Measurements from ENCODE around the gene CUEDC1. TPM values are rescaled to one million over a fixed set of nuclear protein-coding genes. Genes with fewer than 3 reads are reported as not detected.

CUEDC1 gene
- total RNA-seq, 1 donor from 2014 or later: 24.8 TPM

DNA sequence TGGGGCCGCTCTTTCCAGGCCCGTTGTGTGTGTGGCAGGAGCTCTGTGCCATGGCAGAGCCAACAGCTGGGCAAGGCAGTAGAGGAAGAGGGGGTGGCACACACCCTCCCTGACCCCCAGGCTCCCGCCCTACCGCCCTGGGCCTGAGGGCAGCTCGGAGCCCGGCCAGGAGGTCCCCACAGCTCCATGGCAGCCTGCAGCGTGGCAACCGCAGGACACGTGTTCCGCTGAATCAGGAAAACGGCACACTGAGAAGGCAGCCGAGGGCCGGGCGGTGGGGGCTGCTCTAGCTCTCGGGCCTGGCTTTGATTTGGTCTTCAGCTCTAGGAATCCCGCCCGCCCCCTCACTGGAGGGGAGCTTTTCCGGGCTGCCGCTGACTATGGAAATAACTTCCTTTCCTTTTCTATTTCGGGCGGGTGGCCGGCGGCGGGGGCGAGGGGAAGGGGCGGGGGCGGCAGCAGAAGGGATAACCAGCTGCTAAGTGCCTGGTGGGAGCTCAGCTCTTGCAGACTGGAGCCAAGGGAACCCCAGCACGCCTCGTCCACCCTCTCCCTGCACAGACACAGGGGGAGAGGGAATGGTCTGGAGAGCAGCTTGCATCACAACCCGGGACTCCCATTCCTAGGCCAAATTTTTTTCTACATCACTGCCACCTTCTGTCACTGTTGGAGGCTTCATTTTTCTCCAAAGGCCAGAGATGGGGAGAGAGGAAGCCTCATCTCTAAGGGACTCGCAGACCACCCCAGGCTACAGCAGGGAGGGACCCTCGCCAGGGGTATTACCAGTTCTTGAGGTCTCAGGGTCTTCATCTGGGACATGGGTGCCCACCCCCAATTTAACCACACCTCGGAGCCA lies 80.5 kb downstream of the CUEDC1 start:
- peak; percentile 98 for DNase-seq

GRCh38 chr17:57874058-57874419 lies 81.2 kb downstream of the CUEDC1 start:
- no peak for DNase-seq

DNA sequence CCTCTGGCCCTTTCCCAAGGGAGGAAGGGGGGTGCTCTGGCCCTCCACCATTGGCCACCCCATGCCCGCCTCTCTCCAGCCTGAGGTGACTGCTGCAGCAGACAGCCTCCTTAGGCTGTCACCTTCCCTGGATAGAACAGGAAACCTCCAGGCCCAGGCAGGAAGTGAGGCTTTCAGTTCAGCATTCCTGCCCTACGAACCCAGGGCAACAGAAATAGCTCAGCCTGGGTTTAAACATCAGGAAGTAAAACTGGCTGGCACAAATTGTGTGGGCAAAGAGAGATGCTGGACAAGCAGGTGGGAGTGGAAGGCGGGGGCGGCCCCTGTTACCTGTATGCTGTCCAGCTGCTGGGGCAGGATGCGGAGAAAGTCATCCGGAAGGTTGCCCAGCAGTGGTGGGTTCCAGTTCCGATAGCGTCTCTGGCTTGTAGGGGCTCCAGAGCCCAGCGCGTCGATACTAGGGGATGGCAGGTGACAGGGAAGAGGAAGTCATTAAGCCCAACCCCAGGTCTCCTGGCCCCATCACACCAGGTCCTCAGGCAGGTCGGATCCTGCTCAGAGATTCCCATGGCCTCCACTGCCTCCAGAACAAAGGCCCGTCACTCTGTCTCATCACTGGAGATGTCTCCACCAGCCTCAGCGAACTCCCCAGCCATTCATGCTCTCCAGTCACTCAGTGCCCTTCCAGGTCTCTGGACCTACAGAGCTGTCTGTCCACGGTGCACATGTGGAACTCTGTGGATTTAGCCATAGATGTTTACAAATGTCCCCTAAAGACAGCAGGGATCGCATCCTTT lies 81.8 kb downstream of the CUEDC1 start:
- DNase-seq: no peak

GRCh38 chr17:57872536-57872935 lies 82.7 kb downstream of the CUEDC1 start:
- no peak for DNase-seq

- DNase-seq: no peak
Observed at GRCh38 chr17:57871863-57872262, 83.3 kb downstream of the CUEDC1 start.

DNA sequence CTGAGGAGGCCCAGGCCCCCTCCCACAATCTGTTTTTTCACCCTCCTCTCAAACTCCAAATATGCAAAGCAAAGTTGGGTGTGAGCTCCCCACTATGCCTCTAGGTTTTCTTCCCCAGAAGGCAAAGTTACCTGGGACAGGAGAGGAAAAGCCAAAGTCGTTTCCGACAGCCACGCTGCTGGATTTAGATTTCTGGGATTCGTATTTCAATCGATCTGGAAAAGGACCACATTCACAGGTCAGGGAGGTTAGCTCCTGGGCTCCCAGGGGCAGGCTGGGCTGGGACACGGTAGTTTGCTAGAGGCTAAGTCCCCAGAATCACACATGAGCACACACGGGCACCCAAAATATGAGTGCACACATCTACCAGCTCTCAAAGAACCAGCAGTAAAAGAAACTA lies 84.1 kb downstream of the CUEDC1 start:
- DNase-seq: no peak

DNA sequence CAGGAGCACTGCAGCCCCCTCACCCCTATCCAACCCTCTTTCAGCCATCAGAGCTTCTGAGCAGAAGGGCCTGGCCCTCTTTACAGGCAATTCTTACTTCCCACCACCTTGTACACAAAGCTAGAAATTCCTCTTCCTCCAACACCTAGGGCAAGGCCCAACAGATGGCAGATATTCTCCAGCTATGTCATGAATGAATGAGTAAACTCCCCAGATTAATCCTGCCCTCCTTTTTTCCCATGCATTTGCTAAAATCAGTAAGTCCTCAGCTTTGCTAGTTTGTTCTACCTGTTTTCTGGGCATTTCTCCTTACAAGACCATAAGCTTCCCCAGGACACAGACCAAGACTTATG lies 85.0 kb downstream of the CUEDC1 start:
- no peak for DNase-seq

GRCh38 chr17:57869617-57870282 lies 85.5 kb downstream of the CUEDC1 start:
- DNase-seq: no peak

- no peak for DNase-seq
Observed at GRCh38 chr17:57868910-57869616, 86.1 kb downstream of the CUEDC1 start.

DNA sequence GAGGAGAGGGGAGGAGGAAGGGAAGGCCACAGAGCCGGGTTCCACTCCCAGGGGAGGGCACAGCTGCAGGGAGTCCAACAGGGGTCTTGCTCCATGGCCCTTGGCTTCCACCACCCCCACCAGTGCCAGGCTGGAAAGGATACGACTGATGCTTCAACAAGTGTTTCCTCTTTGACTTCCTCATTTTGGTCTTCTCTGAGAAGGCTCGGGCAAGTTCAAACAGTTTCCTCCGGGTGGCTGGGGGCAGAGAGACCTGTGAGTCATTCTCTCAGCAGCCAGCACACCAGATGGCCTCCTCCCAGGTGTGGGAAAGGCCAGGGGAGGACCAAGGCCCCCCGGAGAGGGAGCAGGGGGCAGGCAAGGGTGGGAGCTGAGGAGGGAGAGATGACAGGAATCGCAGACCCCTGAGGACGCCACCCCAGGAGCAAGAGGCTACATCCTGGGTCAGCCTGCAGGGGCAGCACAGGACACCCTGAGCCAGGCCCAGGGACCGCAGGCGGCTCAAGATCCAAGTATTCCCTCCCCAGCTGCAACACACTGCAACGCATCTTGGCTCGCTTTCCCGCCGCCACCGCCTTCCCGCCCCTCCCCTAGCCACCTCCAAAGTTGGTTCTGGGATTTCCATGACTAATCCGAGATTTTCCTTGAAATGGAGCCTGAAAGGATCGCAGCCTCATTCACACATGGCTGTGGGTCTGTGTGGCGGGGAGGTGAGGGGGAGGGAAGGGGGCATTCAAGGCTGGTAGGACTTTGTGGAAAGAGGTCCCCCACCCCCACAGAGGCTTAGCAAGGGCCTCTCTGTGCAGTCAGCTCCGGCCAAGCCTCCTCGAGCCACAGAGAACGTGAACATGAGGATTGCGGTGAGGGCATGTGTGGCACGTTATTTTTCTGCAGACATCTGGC lies 87.0 kb downstream of the CUEDC1 start:
- DNase-seq: peak; percentile 93

DNA sequence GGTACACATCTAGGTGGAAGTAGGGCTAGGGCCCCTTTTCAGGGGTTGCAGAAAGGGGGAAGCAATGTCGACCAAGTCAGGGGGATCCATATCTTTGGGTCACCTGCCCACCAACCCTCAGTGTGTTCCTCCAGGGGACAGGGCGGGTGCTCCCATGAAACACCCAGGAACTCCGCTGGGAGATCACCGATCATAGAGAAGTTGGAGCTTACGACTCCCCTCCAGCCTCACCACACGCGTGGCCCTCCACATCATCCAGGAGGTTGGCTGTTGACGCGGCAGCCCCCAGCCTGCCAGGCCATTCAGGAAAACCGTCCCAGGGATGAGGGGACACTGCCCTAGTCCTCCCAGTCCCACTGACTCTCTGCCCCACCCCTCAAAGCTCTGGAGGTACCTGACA lies 88.1 kb downstream of the CUEDC1 start:
- no peak for DNase-seq

- DNase-seq: no peak
Observed at GRCh38 chr17:57866723-57867122, 88.5 kb downstream of the CUEDC1 start.

DNA sequence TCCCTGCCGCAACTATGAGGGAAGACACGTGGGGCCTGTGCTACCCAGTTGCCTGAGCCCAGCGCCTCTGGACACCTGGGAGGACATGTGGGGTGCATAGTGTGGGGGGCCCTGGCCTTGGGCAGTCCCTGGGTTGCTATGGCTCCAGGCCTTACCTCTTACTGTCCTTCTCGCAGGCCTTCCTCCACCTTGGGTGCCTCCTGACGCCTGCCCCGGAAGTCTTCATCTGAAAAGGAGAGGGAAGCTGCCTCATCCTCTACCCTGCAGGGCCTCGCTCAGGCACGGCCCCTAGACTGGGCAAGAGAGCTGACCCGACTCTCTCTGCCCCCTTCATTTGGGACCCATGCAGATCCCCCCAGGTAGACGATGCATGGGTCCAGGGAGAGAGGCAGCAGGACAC lies 88.9 kb downstream of the CUEDC1 start:
- no peak for DNase-seq

DNA sequence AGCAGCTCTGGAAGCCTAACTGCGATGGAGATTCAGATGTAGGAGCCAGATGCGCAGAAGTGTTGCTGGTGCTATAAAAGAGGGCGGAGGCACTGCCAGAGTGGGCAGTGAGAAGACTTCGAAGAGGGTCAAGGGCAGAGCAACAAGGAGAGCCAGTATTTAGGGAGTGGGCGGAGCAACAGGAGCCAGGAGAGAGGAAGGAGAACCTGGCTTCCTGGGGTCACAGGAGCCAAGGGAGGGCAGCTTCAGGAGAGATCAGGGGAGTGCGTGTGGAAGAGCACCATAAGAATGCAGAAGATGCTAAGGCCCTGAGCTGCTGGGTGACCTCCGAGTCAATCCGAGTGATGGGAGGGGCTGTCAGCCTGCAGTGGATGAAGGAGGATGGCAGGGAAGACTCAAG lies 90.9 kb downstream of the CUEDC1 start:
- DNase-seq: no peak

DNA sequence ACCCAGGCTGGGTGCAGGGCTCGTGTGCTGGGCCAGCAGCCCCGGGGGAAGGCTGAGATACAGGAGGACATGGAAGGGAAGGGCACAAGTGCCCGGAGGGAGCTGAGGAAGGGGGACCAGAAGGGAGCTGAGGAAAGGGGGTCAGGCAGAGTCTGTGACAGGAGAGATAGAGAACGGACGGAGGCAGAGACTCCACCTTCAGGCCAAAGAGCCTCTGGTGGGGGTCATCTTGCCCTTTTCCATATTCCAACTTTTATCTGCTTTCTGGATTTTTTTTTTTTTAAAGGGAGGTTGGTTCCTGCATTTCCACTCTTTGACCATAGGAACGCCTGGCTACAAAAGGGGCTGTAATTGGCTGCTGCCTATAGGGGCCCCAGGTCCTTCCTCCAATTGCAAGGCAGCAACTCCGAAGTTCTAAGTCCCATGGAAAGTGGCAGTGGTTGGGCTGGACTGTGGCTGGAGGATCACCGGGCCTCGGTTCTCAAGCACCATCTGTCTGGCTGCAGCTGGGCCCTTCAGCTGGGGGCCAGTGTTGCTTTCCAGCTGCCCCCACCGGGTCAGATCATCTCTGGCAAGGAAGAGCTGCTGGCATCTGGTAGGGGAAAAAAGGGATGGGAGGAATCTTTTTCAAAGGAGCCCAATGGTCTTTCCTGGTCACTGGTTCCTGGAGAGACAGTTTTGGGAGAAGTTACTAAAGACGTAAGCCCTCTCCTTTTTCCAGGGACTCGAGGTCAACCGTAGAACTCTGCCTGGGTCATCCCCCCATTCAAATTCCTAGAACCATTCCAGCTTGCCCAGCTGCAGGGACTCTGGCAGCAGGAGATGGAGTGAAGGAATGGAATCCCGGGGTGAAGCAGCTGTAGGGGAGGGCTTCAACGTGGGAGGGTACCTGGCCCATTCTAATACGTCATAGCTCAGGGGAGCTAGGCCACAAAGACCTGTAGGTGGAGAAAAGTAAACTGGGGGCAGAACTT lies 92.2 kb downstream of the CUEDC1 start:
- DNase-seq: peak; percentile 78

GRCh38 chr17:57861790-57862693 lies 93.2 kb downstream of the CUEDC1 start:
- no peak for DNase-seq

GRCh38 chr17:57861000-57861789 lies 94.0 kb downstream of the CUEDC1 start:
- no peak for DNase-seq

- no peak for DNase-seq
Observed at GRCh38 chr17:57860414-57860999, 94.7 kb downstream of the CUEDC1 start.

Measured in tongue (tissue), 2 donors.